HuH-7 (cell line): ENCODE results near the gene BOD1L2.

Experiments used
- DNase-seq: peaks from one replicate; pipeline ENCODE4 v3.0.0; 2011; ENCODE audit warnings: low spot score

BOD1L2 gene

GRCh38 chr18:57150081-57150480 is 3.2 kb downstream of the BOD1L2 start:
- no peak for DNase-seq

DNA sequence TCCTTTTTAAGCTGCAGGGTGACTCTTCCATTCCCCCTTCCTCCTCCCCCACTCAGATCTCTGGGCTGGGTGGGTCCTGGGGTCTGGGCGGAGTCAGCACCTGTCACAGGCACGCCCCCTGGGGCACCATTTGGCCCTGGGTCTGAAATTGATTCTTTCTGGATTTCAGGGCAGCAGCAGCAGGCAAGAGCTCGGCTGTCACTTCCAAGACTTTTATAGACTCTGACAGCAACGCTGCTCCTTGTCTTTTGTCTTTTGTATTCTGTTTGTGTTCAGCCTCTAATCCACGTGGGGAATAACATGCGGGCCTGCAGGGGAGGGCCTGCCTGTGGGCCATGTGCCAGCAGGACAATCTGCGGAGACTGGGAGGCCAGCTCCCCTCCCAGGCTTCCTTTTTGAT is 3.9 kb downstream of the BOD1L2 start:
- no peak for DNase-seq

- DNase-seq = no peak
These were observed 7.4 kb downstream of the BOD1L2 start for GRCh38 chr18:57154191-57154830.

DNA sequence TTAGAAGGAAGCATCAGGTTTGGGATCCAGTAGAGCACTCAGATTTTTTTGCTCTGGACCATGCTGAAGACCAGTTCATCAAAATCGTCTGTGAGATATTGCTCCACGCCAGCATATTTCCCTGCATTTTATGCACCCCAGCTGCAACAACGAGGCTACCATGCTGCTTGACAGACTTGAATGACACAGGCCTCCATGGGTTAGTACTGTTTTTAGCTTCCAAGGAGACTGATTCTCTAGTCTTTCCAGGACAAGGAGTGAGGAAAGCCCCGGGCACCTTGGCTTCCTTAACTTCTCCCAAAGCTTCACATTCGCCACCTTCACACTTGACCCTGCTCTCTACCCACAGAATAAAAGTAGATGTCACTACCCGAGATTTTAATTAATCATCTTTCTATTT is 17.5 kb downstream of the BOD1L2 start:
- DNase-seq = no peak

DNA sequence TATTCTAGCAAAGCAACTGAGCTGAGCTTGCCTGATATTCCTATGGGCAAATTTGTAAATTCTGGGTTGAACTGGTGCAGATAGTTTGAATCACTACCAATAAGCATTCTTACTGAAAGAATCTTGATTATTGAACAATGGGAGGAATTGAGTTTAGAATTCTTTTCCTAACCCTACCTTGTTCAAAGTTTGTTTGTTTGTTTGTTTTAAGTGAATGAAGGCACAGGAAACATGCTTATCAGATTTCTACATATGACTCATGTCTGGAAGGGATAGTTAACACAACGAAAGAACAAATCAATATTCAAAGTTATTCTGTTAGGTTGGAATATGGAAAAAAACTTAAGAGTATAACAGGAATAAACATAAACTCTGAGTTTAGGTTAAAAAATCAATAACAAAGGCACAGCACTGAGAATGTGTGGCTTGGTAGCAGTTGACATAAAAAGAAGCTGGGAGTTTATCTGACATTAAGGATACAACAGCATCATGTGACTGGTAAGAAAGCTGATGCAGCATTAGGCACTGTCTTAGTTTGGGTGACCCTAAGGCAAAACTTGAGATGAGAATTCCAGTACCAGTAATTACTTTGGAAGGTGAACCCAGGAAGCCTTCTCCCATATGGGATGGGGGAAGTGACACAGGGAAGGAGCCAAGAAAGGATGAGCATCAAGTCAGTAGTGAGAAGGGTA is 20.9 kb downstream of the BOD1L2 start:
- no peak for DNase-seq

DNA sequence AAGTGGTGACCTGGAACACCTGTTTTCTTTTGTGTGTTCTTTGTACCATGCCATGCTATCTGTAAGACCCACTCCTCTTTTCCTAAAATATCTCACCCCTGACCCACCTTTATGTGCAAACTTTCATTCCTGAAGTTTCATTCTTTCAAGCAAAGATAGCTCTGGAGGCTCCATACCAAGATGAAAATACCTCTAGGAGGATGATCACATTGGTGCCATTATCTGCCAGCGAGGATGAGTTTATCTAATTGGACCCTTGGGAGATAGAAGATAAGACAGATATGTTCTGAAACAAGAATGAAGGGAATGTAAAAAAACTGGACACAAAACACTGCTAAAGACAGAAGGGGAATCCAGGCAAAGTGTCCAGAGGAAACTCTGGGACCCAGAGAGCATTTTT is 24.1 kb downstream of the BOD1L2 start:
- DNase-seq = no peak

DNA sequence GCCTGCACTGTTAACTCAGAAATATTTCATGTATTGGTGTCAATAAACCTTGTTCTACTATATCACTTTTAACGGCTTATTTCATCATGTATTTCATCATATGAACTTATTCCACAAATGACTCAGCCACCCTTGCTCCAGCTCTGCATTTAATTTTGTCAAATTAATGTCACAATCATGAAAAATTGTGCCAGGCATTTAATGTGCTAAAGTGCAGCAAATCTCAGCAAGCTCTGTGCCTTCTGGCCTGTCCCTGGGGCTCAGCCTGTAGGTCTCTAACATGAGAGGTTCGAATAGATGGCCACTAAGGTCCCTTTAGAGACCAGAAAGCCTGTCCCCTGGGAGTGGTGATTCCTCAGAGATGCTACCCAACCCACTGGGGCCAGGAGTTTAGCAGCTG is 28.6 kb downstream of the BOD1L2 start:
- DNase-seq = no peak

DNA sequence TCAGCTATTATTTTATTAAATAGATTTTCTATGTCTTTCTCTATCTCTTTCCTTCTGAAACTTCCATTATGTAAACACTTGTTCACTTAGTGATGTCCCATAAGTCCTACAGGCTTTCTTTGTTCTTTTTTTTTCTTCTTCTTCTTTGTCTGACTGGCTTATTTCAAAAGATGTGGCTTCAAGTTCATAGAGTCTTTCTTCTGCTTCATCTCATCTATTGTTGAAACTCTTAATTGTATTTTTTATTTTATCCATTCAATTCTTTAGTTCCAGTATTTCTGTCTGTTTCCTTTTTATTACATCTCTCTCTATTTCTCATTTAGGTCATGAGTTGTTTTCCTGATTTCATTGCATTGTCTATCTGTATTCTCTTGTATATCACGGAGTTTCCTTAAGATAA is 38.5 kb downstream of the BOD1L2 start:
- DNase-seq = no peak

GRCh38 chr18:57188851-57189557 is 42.1 kb downstream of the BOD1L2 start:
- no peak for DNase-seq

- no peak for DNase-seq
These were observed 43.1 kb downstream of the BOD1L2 start for GRCh38 chr18:57190026-57190425.

GRCh38 chr18:57194070-57194469 is 47.2 kb downstream of the BOD1L2 start:
- DNase-seq = no peak

DNA sequence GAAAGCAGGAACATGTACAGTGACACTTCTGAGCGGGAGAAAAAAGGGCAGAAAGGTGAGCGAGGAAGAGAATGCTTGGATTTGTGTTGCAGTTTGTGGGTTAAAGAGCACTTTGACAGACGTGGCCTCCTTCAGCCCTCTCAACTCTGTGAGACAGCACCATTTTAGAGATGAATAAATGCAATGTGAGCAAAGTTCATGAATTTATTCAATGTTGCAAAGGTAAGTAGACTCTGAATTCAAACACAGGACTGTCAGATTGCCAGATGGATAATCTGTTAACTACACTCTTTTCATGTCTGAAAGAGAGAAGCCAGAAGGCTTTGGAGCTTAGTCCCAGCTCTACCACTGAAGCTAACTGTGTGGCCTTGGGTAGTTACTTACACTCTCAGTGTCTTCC is 47.7 kb downstream of the BOD1L2 start:
- no peak for DNase-seq

DNA sequence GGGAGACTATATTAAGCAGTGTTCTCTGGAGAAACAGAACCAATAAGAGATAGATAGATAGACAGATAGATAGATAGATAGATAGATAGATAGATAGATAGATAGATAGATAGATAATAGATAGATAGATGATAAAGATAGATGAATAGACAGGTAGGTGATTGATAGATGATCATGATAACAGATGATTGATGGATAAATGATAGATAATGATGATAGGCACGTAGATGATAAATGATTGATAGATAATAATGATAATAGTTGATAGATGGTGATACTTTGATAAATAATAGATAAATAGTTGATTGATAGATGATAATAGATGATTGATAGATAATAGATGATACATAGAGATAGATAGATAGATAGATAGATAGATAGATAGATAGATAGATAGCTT is 48.5 kb downstream of the BOD1L2 start:
- no peak for DNase-seq

- DNase-seq = no peak
These were observed 50.4 kb downstream of the BOD1L2 start for GRCh38 chr18:57197261-57197660.

DNA sequence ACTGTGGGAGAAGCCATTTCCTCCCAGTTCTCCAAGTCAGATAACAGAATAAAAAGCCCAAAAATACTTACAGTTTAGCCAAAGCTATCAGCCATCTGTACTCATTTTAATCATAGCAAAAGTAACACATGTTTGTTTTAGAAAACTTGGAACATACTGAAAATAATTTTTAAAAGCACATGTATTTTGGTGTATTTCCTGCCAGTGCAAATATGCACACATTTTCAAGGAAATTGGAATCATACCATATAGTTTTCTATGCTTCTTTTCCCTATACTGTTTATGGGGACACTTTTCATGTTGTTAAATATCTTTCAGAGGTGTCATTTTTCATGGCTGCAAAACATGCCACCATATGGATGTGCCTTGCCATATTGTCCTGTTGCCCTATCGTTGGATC is 51.2 kb downstream of the BOD1L2 start:
- DNase-seq = no peak
